Measurements from ENCODE around the gene CBFA2T3.
"Not testable (repeated sequence)": the region's sequence is repeated elsewhere in the genome, so short reads cannot be mapped to it uniquely, and the experiment has no call there.

CBFA2T3 gene

GRCh38 chr16:89012622-89012995 lies 35.6 kb upstream of the CBFA2T3 start:
- DNase-seq = no peak

GRCh38 chr16:89011909-89012621 lies 35.1 kb upstream of the CBFA2T3 start:
- no peak for DNase-seq

GRCh38 chr16:89010210-89010925 lies 33.4 kb upstream of the CBFA2T3 start:
- DNase-seq = no peak

GRCh38 chr16:89009343-89010209 lies 32.6 kb upstream of the CBFA2T3 start:
- peak; percentile 22 for DNase-seq

- not testable (repeated sequence) for DNase-seq
Measured at GRCh38 chr16:89008796-89009195, 31.8 kb upstream of the CBFA2T3 start.

GRCh38 chr16:89007371-89008249 lies 30.6 kb upstream of the CBFA2T3 start:
- no peak for DNase-seq

- no peak for DNase-seq
Measured at GRCh38 chr16:89006036-89006752, 29.2 kb upstream of the CBFA2T3 start.

- no peak for DNase-seq
Measured at GRCh38 chr16:89005201-89006035, 28.4 kb upstream of the CBFA2T3 start.

GRCh38 chr16:89004209-89004831 lies 27.3 kb upstream of the CBFA2T3 start:
- DNase-seq = no peak

- no peak for DNase-seq
Measured at GRCh38 chr16:89003831-89004208, 26.8 kb upstream of the CBFA2T3 start.

GRCh38 chr16:89002851-89003830 lies 26.1 kb upstream of the CBFA2T3 start:
- no peak for DNase-seq

- DNase-seq = not testable (repeated sequence)
Measured at GRCh38 chr16:89002081-89002480, 25.1 kb upstream of the CBFA2T3 start.

GRCh38 chr16:89001117-89002027 lies 24.4 kb upstream of the CBFA2T3 start:
- no peak for DNase-seq

- DNase-seq = no peak
Measured at GRCh38 chr16:89000207-89000959, 23.4 kb upstream of the CBFA2T3 start.

- DNase-seq = peak; percentile 11
Measured at GRCh38 chr16:88999457-89000206, 22.6 kb upstream of the CBFA2T3 start.

GRCh38 chr16:88995746-88996535 lies 18.9 kb upstream of the CBFA2T3 start:
- DNase-seq = no peak

Data from CD4-positive, alpha-beta T cell treated with Interleukin-17A for 1 hour (primary cell).